HG02759 (cell line): ENCODE data around the gene FBLN5.

Experiments
- ATAC-seq: cut with Tn5 transposase; IDR thresholded peaks from one replicate; pipeline ENCODE4 v1.9.1; 2021; ENCODE audit warnings: mild to moderate bottlenecking, moderate library complexity; ENCODE audit not compliant: unreplicated experiment

The FBLN5 gene

GRCh38 chr14:91835920-91836843 lies 111.3 kb downstream of the FBLN5 start:
- ATAC-seq: peak; percentile 68

GRCh38 chr14:91835197-91835919 lies 112.1 kb downstream of the FBLN5 start:
- ATAC-seq: peak; percentile 20

DNA sequence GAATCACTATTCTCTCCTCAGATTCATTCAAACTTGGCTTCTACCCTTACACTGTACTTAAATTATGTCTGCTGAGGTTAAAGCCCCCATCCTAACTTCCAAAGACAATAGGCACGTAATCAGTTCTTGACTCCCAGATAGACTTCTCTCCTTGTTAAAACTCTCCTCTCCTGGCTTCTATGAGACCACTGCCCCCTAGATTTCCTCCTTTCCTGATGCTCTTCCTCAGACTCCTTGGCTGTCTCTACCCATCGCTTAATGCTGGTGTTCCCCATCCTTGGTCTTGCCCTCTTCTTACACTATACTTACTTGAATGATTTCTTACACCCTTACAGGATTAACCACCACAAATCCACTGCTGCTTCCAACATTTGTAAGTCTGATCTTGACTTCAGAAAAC lies 112.9 kb downstream of the FBLN5 start:
- ATAC-seq: no peak

DNA sequence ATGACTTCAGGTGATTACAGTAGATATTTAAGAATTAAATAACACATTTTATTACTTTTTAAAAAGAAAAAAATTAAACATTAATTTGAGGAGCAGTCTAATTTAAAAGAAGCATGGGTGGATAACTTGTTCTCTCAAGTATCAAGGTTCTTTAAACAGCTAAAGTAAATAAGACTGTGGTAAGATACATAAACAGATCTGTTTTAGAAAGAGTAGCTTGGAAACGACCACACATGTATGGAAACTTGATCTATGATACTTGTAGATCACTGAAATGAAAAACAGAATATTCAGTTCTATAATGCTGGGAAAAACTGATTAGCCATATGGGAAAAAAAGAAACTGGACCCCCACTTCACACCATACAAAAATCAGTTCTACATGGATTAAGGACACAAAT lies 116.2 kb downstream of the FBLN5 start:
- no peak for ATAC-seq

DNA sequence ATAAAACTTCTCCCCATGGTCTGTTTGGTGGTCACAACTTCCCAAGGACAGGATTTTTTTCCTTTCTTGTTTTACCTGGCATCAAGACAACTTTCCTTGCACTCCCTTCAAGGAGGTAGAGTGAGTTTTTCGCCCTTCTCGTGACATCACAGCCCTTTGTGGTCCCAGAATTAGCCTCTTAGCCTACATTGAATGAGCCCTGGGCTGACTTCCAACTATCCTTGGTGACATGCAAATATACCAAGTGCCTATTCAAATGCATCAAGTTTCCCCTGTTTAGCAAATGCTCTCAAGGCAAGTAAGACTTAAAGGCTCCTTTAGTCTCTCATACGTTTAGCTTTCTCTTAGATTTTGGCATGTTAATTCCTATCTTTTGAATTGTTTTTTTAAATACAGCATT lies 116.7 kb downstream of the FBLN5 start:
- ATAC-seq: peak; percentile 77

DNA sequence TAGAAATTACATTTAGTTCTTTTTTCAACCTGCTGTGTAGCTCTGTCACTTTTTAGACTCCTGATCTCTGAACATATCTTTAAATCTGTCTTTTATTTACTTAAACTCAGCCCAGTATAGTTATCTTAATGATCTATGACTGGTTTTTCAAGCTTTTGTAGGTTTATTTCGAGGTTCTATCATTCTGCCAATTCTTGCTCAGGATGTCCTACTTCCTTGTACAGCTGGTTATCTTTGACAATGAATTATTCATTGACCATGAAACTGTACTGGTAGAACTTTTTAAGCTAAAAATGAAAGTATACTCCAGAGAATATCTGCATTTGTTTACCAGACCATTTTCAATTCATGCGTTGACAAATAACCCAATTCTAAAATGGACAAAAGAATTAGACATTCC lies 118.0 kb downstream of the FBLN5 start:
- ATAC-seq: no peak

- ATAC-seq: no peak
These were observed 119.7 kb downstream of the FBLN5 start for GRCh38 chr14:91827746-91828145.
